Right lobe of liver (tissue), 6 donors: Measurements from ENCODE around the gene HS6ST2. TPM values are rescaled to one million over a fixed set of nuclear protein-coding genes. Genes with fewer than 3 reads are reported as not detected.

ENCODE experiments used
- ATAC-seq, 4 donors: fragments of 200-7000 bp; cut with Tn5 transposase; one replicate each; pipeline ENCODE4 v1.9.1; 2020; ENCODE audit warnings: mild to moderate bottlenecking in 4 of 4, moderate library complexity in 4 of 4
- DNase-seq, 3 donors: peaks; one replicate each; pipeline ENCODE4 v3.0.0-alpha.2; 2020
- H3K27ac ChIP-seq, 3 donors: fragments of 200-600 bp; one replicate each; pipeline ENCODE4 v1.8.0; 2022
- H3K27me3 ChIP-seq, 2 donors: fragments of 200-600 bp; one replicate each; pipeline ENCODE4 v1.8.0; 2022
- H3K36me3 ChIP-seq, 4 donors: fragments of 200-600 bp; sonication (generic) in 1 of 4; one replicate each; pipeline versions ENCODE4 v1.5.1 to v1.8.0; 2017 to 2022; ENCODE audit warnings: control low read depth in 1 of 4
- H3K4me1 ChIP-seq, 4 donors: fragments of 200-600 bp; sonication (generic) in 1 of 4; one replicate each; pipeline versions ENCODE4 v1.5.1 to v1.8.0; 2017 to 2022; ENCODE audit warnings: control low read depth in 1 of 4
- H3K4me3 ChIP-seq, 3 donors: fragments of 200-600 bp; one replicate each; pipeline ENCODE4 v1.8.0; 2022
- H3K9me3 ChIP-seq, 4 donors: fragments of 200-600 bp; sonication (generic) in 1 of 4; one replicate each; pipeline versions ENCODE4 v1.5.1 to v1.8.0; 2017 to 2022; ENCODE audit warnings: control low read depth in 1 of 4
- POLR2A ChIP-seq: fragments of 450-650 bp; IDR thresholded peaks from one replicate; pipeline ENCODE4 v1.6.1; 2017; ENCODE audit warnings: antibody characterized with exemption, mild to moderate bottlenecking
- WGBS: methylation state at CpG from one replicate; pipeline ENCODE4 v1.1.6; 2018; ENCODE audit warnings: low coverage, low lambda C conversion rate; ENCODE audit not compliant: insufficient coverage; ENCODE audit errors: missing lambda C conversion rate; 5-methylcytosine and 5-hydroxymethylcytosine counted together
- intact Hi-C, 2 donors: fragments of 100-400 bp; cut with DNase I; formaldehyde crosslinking; loops; one replicate each; pipeline versions ENCODE4 v1.11.2 to v1.14.1; 2022
- total RNA-seq, 6 experiments: library from RNA; depleted of rRNA in 2 of 6; stranded (reverse); fragments of >200 nt in 2 of 6; fragmentation: NEBNext Ultra II Directional in 3 of 6; extraction: Animal tissue kit (Norgen Biotek cat#: 25700) in 3 of 6; gene quantifications; one replicate each; pipeline versions ENCODE4 v1.1.0 to v1.2.4, GENCODE V29; 2016 to 2023
- TF ChIP-seq, protein P1 (sequence below), 4 donors: fragments of 200-600 bp in 3 of 4; fragments of 450-650 bp in 1 of 4; IDR thresholded peaks; one replicate each; pipeline versions ENCODE4 v1.5.1 to v1.8.0; 2016 to 2022; ENCODE audit warnings: antibody characterized with exemption in 4 of 4, mild to moderate bottlenecking in 2 of 4
- donor health status: DM: no; HTN: yes; CAD: no.
- donor health status: DM: no; HTN: no; CAD: no.
- donor health status: DM: no; HTN: no; CAD: no.
- donor health status: DM: no; HTN: yes; CAD: no.
- donor health status: DM: no; HTN: yes; CAD: no.

Gene HS6ST2
- total RNA-seq, 6 experiments from 2014 or later: 0.09 TPM; not detected in 5

DNA sequence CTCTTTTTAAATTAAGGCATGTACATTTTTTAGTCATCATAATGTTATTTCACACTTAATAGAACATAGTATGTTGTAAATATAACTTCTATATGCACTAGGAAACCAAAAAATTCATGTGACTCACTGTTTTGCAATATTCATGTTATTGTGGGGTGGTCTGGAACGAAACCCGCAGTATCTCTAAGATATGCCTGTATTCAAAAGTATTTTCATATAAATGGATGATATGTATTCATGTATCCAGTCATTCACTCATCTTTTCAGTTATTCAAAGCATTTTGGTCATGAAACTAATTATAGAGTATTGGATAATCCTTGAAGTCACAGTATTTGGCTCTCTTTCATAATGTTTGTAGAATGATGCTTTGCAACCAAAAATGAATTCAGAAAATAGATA is 168.1 kb downstream of the HS6ST2 start:
- Histone ChIP-seq H3K27me3 (no peaks in the 10 kb centered on the region), H3K36me3 (no peaks in the 10 kb centered on the region), H3K9me3 (no peaks in the 10 kb centered on the region), H3K4me3 (no peak overlapping the region), H3K27ac (no peak overlapping the region), H3K4me1 (no peaks in the 10 kb centered on the region)
- WGBS: 68% methylated on average over 2 of the region's 2 CpGs
- ATAC-seq (no peak), DNase-seq (no peak)
- intact Hi-C loops: no loop called here
- TF ChIP-seq, protein P1, sequence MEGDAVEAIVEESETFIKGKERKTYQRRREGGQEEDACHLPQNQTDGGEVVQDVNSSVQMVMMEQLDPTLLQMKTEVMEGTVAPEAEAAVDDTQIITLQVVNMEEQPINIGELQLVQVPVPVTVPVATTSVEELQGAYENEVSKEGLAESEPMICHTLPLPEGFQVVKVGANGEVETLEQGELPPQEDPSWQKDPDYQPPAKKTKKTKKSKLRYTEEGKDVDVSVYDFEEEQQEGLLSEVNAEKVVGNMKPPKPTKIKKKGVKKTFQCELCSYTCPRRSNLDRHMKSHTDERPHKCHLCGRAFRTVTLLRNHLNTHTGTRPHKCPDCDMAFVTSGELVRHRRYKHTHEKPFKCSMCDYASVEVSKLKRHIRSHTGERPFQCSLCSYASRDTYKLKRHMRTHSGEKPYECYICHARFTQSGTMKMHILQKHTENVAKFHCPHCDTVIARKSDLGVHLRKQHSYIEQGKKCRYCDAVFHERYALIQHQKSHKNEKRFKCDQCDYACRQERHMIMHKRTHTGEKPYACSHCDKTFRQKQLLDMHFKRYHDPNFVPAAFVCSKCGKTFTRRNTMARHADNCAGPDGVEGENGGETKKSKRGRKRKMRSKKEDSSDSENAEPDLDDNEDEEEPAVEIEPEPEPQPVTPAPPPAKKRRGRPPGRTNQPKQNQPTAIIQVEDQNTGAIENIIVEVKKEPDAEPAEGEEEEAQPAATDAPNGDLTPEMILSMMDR (IDR thresholded peaks at IDR 0.05): no peak
- no peak for TF ChIP-seq POLR2A

DNA sequence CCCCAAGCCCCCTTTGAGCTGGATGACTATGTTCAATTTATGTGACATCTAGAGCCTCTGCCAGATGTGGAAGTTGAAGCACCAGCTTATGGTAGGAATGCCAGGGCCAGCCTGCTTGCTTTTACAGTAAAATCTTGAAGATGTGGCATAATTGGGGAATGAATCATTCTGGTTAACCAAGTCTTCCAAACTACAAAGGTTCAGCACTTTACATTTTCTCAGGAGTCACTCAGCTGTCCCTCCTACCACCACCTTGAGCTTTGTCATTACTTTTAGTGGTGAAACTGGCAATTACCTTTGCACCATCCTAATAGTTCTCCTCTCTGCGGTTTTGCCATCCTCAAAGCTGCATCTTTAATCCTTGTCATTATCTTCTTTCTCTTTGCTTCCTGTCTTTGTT is 172.2 kb downstream of the HS6ST2 start:
- WGBS: 100% methylated on average over 1 of the region's 1 CpG
- intact Hi-C loops: no loop called here
- Histone ChIP-seq H3K4me3 (no peak overlapping the region), H3K9me3 (no peaks in the 10 kb centered on the region), H3K36me3 (no peaks in the 10 kb centered on the region), H3K4me1 (no peaks in the 10 kb centered on the region), H3K27ac (no peak overlapping the region), H3K27me3 (no peaks in the 10 kb centered on the region)
- TF ChIP-seq, protein P1 (IDR thresholded peaks at IDR 0.05): no peak
- no peak for TF ChIP-seq POLR2A
- DNase-seq: no peak
- ATAC-seq: no peak

DNA sequence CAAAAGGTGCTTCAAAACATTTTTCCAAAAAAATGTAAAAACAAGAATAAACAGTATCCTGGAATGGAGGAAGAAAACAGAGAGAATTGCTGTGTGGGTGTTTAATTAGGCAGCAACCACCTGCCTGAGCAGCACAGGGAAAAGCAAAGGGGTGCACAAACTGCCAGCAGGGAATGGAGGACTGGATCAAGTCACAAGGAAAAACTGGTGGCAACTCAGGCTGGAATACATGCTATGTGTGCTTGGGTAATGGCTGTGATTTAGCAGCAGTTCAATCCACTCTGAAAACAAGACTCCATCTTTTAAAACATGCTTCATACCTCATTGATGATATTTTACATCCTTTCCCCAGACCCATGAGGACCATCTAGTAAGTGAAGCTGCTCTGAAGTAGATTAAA is 179.5 kb downstream of the HS6ST2 start:
- no peak overlapping the region for H3K4me3 ChIP-seq
- ATAC-seq (no peak), DNase-seq (no peak)
- H3K27ac ChIP-seq: no peak overlapping the region
- H3K36me3 ChIP-seq: no peaks in the 10 kb centered on the region
- H3K4me1 ChIP-seq: no peaks in the 10 kb centered on the region
- H3K9me3 ChIP-seq: no peaks in the 10 kb centered on the region
- intact Hi-C loops: no loop called here
- H3K27me3 ChIP-seq: no peaks in the 10 kb centered on the region
- TF ChIP-seq, protein P1 (IDR thresholded peaks at IDR 0.05): no peak
- TF ChIP-seq POLR2A: no peak

DNA sequence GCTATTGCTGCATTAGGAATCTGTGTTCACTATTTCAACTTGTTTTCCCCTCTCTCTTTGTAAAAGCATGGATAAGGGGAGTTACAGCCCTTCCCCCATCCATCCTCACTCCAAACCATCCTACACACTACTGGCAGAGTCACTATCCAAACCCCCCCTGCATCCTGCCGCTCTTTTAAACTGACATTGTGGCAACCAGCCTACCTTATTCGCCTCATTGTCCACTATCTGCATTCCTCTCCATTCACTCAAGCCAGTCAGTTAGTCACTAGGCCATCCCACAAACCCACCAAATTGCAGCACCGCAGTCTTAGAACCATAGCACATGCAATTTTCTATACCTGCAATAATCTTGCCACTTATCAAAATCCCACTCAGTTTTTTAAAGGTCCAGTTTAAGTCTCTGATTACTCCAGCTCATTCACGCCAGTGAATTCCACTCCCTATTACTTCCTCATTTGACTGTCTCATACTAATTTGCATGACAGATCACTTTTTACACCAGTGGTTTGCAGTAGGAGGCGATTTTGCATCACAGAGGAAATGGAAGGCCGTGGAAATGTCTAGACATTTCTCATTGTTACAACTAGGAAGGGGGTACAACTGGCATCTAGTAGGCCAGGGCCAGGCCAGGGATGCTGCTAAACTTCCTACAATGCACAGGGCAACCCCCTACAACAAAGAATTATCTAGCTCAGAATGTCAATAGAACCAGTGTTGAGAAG is 181.8 kb downstream of the HS6ST2 start:
- 51% methylated on average over 6 of the region's 6 CpGs for WGBS
- H3K4me1 ChIP-seq: no peaks in the 10 kb centered on the region
- TF ChIP-seq POLR2A: no peak
- TF ChIP-seq, protein P1 (IDR thresholded peaks at IDR 0.05): no peak
- no peaks in the 10 kb centered on the region for H3K36me3 ChIP-seq
- no peak overlapping the region for H3K27ac ChIP-seq
- ATAC-seq: no peak
- H3K27me3 ChIP-seq: no peaks in the 10 kb centered on the region
- H3K9me3 ChIP-seq: no peaks in the 10 kb centered on the region
- no peak overlapping the region for H3K4me3 ChIP-seq
- intact Hi-C loops: no loop called here
- no peak for DNase-seq
